Prostate gland (tissue), 2 donors: Measurements from ENCODE around the gene TPD52L2. TPM values are rescaled to one million over a fixed set of nuclear protein-coding genes. Genes with fewer than 3 reads are reported as not detected.

ENCODE experiments used
- DNase-seq: peaks from one replicate; pipeline ENCODE4 v3.0.0-alpha.2; 2019; ENCODE audit warnings: low spot score
- H3K27ac ChIP-seq, 2 donors: fragments of 200-600 bp; sonication (generic); 2 replicates each; pipeline ENCODE4 v1.5.1; 2017 to 2019
- H3K27me3 ChIP-seq: fragments of 200-600 bp; sonication (generic); replicated peaks from 2 replicates; pipeline ENCODE4 v1.5.1; 2019; ENCODE audit not compliant: insufficient read depth
- H3K36me3 ChIP-seq, 2 donors: fragments of 200-600 bp; sonication (generic); 1 replicate in 1 of 2; 2 replicates in 1 of 2; pipeline versions ENCODE4 v1.5.1 to v1.8.1; 2017 to 2019
- H3K4me1 ChIP-seq: fragments of 200-600 bp; sonication (generic); replicated peaks from 2 replicates; pipeline ENCODE4 v1.5.1; 2019
- H3K4me3 ChIP-seq, 2 donors: fragments of 200-600 bp; sonication (generic); 2 replicates each; pipeline ENCODE4 v1.5.1; 2017 to 2019
- H3K9me3 ChIP-seq: fragments of 200-600 bp; sonication (generic); 2 replicates; pipeline ENCODE4 v1.5.1; 2017
- CTCF ChIP-seq, 4 experiments: fragments of 200-600 bp in 2 of 4; fragments of 450-650 bp in 2 of 4; sonication (generic) in 2 of 4; IDR thresholded peaks; 1 replicate in 3 of 4; 2 replicates in 1 of 4; pipeline ENCODE4 v1.5.1; 2016 to 2019; ENCODE audit warnings: antibody characterized with exemption in 4 of 4, mild to moderate bottlenecking in 2 of 4, moderate library complexity in 2 of 4
- POLR2A ChIP-seq: fragments of 450-650 bp; IDR thresholded peaks from one replicate; pipeline ENCODE4 v1.6.1; 2016; ENCODE audit warnings: antibody characterized with exemption, mild to moderate bottlenecking
- POLR2AphosphoS5 ChIP-seq: sonication (generic); formaldehyde crosslinking; IDR thresholded peaks from one replicate; pipeline ENCODE4 v1.6.1; 2017; ENCODE audit warnings: antibody characterized with exemption
- WGBS: methylation state at CpG from one replicate; pipeline ENCODE4 v1.1.5; 2018; 5-methylcytosine and 5-hydroxymethylcytosine counted together
- intact Hi-C: fragments of 100-400 bp; cut with DNase I; formaldehyde crosslinking; loops from one replicate; pipeline ENCODE4 v1.14.2; 2022
- total RNA-seq, 2 donors: library from RNA; depleted of rRNA; stranded (reverse); fragments of >200 nt; gene quantifications; one replicate each; pipeline ENCODE4 v1.1.0, GENCODE V29; 2016

TPD52L2 gene
- total RNA-seq, 2 donors from 2014 or later = 105 to 127 TPM

- TF ChIP-seq POLR2A = no peak
- TF ChIP-seq CTCF (IDR thresholded peaks at IDR 0.05) = no peak
- H3K27ac ChIP-seq = no peak overlapping the region
Measured at GRCh38 chr20:63903796-63904561, 38.9 kb downstream of the TPD52L2 start.

GRCh38 chr20:63908008-63908682 is 43.1 kb downstream of the TPD52L2 start:
- Histone ChIP-seq H3K27ac (no peak overlapping the region), H3K27me3 (no peaks in the 10 kb centered on the region), H3K9me3 (no peaks in the 10 kb centered on the region), H3K36me3 (no peaks in the 10 kb centered on the region), H3K4me3 (no peak overlapping the region), H3K4me1 (peaks cover 3% of the 10 kb centered on the region)
- WGBS = 77% methylated on average over 16 of the region's 16 CpGs
- intact Hi-C loops = loop anchor here (5.0 kb wide), 1 partner anchor 64 kb away; no protein-coding TSS in a partner anchor
- TF ChIP-seq CTCF (IDR thresholded peaks at IDR 0.05) = no peak
- no peak for TF ChIP-seq POLR2A
- TF ChIP-seq POLR2AphosphoS5 = no peak
- no peak for DNase-seq

More at GRCh38 chr20:63903796-63904561, 38.9 kb downstream of the TPD52L2 start:
- no peaks in the 10 kb centered on the region for H3K4me1 ChIP-seq
- intact Hi-C loops = no loop called here
- no peaks in the 10 kb centered on the region for H3K27me3 ChIP-seq
- H3K9me3 ChIP-seq = no peaks in the 10 kb centered on the region
- whole genome bisulfite sequencing = 87% methylated on average over 11 of the region's 11 CpGs
- no peak for DNase-seq
- no peaks in the 10 kb centered on the region for H3K36me3 ChIP-seq
- no peak overlapping the region for H3K4me3 ChIP-seq

DNA sequence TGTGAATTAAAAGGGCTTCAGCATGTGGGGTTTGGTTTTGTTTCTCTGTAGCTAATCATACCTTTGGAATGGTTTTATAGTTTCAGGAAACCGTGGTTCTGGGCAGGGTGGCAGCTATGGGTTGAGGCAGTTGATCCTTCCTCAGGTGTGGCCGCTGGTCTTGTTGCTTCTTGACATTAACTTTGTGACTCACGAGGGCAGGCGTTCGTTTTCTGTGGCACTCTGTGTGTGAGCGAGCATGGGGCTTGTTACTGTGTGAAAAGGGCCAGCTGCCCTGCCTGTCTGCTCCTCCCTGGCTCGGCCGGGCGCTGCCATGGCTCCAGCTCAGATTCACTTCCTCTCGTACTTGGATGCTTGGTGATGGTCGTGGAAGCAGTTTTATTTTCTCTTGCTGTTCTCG is 46.1 kb downstream of the TPD52L2 start:
- H3K4me1 ChIP-seq = peaks cover 3% of the 10 kb centered on the region
- peak overlapping the region; percentile 2 to 21 for H3K27ac ChIP-seq
- intact Hi-C loops = no loop called here
- no peak overlapping the region for H3K4me3 ChIP-seq
- WGBS = 7% methylated on average over 12 of the region's 12 CpGs
- TF ChIP-seq POLR2AphosphoS5 (peak; percentile 31), CTCF (IDR thresholded peaks at IDR 0.05) (no peak), POLR2A (peak; percentile 37)
- DNase-seq = peak; percentile 65
- no peaks in the 10 kb centered on the region for H3K36me3 ChIP-seq
- H3K27me3 ChIP-seq = no peaks in the 10 kb centered on the region
- no peaks in the 10 kb centered on the region for H3K9me3 ChIP-seq

DNA sequence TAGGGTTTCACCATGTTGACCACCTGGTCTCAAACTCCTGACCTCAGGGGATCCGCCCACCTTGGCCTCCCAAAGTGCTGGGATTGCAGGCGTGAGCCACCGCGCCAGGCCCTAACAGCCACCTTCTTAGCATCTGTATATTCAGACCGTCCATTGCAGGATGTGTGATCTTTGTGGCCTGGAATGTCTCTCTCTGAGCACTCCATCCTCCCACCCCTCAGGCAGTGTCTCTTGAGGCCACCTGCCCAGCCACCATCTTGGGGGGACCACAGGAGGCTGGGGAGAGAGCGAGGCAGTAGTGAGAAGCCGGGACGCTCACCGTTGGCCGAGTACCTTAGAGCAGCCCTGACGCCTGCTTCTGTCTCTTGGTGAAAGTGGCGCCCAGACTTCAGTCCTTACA is 48.7 kb downstream of the TPD52L2 start:
- no peaks in the 10 kb centered on the region for H3K9me3 ChIP-seq
- WGBS = 93% methylated on average over 12 of the region's 12 CpGs
- intact Hi-C loops = no loop called here
- no peaks in the 10 kb centered on the region for H3K36me3 ChIP-seq
- H3K4me1 ChIP-seq = peaks cover 3% of the 10 kb centered on the region
- no peaks in the 10 kb centered on the region for H3K27me3 ChIP-seq
- no peak for DNase-seq
- H3K27ac ChIP-seq = no peak overlapping the region
- no peak overlapping the region for H3K4me3 ChIP-seq
- no peak for TF ChIP-seq POLR2AphosphoS5
- no peak for TF ChIP-seq POLR2A
- no peak for TF ChIP-seq CTCF (IDR thresholded peaks at IDR 0.05)
